HepG2 (cell line): ENCODE results near the gene SLC26A9. TPM values are rescaled to one million over a fixed set of nuclear protein-coding genes. Genes with fewer than 3 reads are reported as not detected.

Experiments
- ATAC-seq: fragments of 200-7000 bp; cut with Tn5 transposase; 3 replicates; pipeline ENCODE4 v1.9.1; 2020; ENCODE audit warnings: mild to moderate bottlenecking, moderate library complexity
- BruUV-seq: library from RNA; stranded (reverse); fragments of 400-500 nt; replicated peaks from 2 replicates; lab custom pipeline; 2021; lab: Mats Ljungman, UMichigan
- CTCF ChIA-PET: fragments of 300-600 bp; formaldehyde crosslinking; extraction: SDS; loops from one replicate; lab custom pipeline; 2021; ENCODE audit warnings: low total read pairs, inconsistent platforms, low intra/inter-chr PET ratio; lab: Yijun Ruan, JAX
- POLR2A ChIA-PET: fragments of 350-600 bp; sonication (Branson Sonifier 250); formaldehyde crosslinking; loops from one replicate; lab custom pipeline; 2020; ENCODE audit warnings: antibody characterized with exemption, inconsistent platforms; lab: Yijun Ruan, JAX
- DNase-seq: peaks from one replicate; pipeline ENCODE4 v3.0.0-alpha.2; 2015; ENCODE audit warnings: low spot score
- FAIRE-seq: peaks from 3 replicates; lab custom pipeline; 2011; peaks lifted over from hg19 to GRCh38; lab: Jason Lieb, UNC
- H2AFZ ChIP-seq: one replicate; pipeline ENCODE4 v1.6.1; 2011; ENCODE audit warnings: low read length, inconsistent platforms
- H3K27ac ChIP-seq: fragments of 300-600 bp; 3 replicates; pipeline ENCODE4 v1.8.0; 2011; ENCODE audit warnings: mixed run types, mild to moderate bottlenecking, mixed read lengths, low read length, inconsistent platforms; ENCODE audit not compliant: insufficient read depth; ENCODE audit errors: extremely low read length
- H3K27me3 ChIP-seq, 2 experiments: fragments of 200-600 bp in 1 of 2; 2 replicates in 1 of 2; 3 replicates in 1 of 2; pipeline versions ENCODE4 v1.6.0 to v1.8.0; 2011; ENCODE audit warnings: low read length in 2 of 2, mild to moderate bottlenecking in 2 of 2, moderate library complexity in 2 of 2, inconsistent platforms in 1 of 2; ENCODE audit not compliant: insufficient read depth in 2 of 2, control insufficient read depth in 1 of 2
- H3K36me3 ChIP-seq, 2 experiments: fragments of 200-600 bp in 1 of 2; replicated peaks in 1 of 2; 2 replicates in 1 of 2; 3 replicates in 1 of 2; pipeline versions ENCODE4 v1.5.1 to v1.8.0; 2011; ENCODE audit warnings: low read length in 2 of 2, inconsistent platforms in 1 of 2; ENCODE audit not compliant: insufficient read depth in 2 of 2, control insufficient read depth in 1 of 2
- H3K4me1 ChIP-seq: 2 replicates; pipeline ENCODE4 v1.5.1; 2012; ENCODE audit warnings: low read length, inconsistent platforms; ENCODE audit not compliant: insufficient read depth
- H3K4me2 ChIP-seq: 2 replicates; pipeline ENCODE4 v1.6.0; 2011; ENCODE audit warnings: low read depth, low read length, inconsistent platforms
- H3K4me3 ChIP-seq, 3 experiments: fragments of 200-600 bp in 1 of 3; sonication (generic), shearing (Covaris generic) in 1 of 3; replicated peaks in 1 of 3; 2 replicates each; pipeline ENCODE4 v1.5.1; 2011 to 2016; ENCODE audit warnings: low read length in 3 of 3, inconsistent platforms in 2 of 3, low read depth in 2 of 3, mild to moderate bottlenecking in 2 of 3, control low read depth in 1 of 3, mixed read lengths in 1 of 3; ENCODE audit not compliant: insufficient read depth in 1 of 3
- H3K79me2 ChIP-seq: one replicate; pipeline ENCODE4 v1.6.1; 2011; ENCODE audit warnings: low read length, inconsistent platforms; ENCODE audit not compliant: insufficient read depth
- H3K9ac ChIP-seq: 2 replicates; pipeline ENCODE4 v1.6.0; 2011; ENCODE audit warnings: mild to moderate bottlenecking, low read depth, low read length, inconsistent platforms; ENCODE audit not compliant: insufficient read depth
- H3K9me3 ChIP-seq: 2 replicates; pipeline ENCODE4 v1.5.1; 2012; ENCODE audit warnings: mild to moderate bottlenecking, low read length
- H4K20me1 ChIP-seq: 2 replicates; pipeline ENCODE4 v1.6.0; 2011; ENCODE audit warnings: inconsistent platforms, mild to moderate bottlenecking, low read length, moderate library complexity; ENCODE audit not compliant: insufficient read depth
- ARNT2 ChIP-seq: sonication (generic); formaldehyde crosslinking; IDR thresholded peaks from 2 replicates; pipeline ENCODE4 v1.8.0; 2022; ENCODE audit warnings: mild to moderate bottlenecking, low read depth, missing genetic modification reagents, moderate library complexity
- HNF4G ChIP-seq, 2 experiments: sonication (generic) in 1 of 2; formaldehyde crosslinking in 1 of 2; IDR thresholded peaks; 2 replicates each; pipeline versions ENCODE4 v1.4.0 to v1.6.1; 2011 to 2020; ENCODE audit warnings: borderline replicate concordance in 2 of 2, low read depth in 2 of 2, mild to moderate bottlenecking in 2 of 2, low read length in 1 of 2, missing genetic modification reagents in 1 of 2, moderate library complexity in 1 of 2
- SUZ12 ChIP-seq: fragments of 150-350 bp; IDR thresholded peaks from 2 replicates; pipeline ENCODE4 v1.6.1; 2014; ENCODE audit warnings: low read depth, low read length
- ZNF564 ChIP-seq: sonication (generic); formaldehyde crosslinking; IDR thresholded peaks from 2 replicates; pipeline ENCODE4 v1.8.1; 2023; ENCODE audit warnings: mild to moderate bottlenecking, missing genetic modification reagents
- ZNF841 ChIP-seq: sonication (generic); formaldehyde crosslinking; IDR thresholded peaks from 2 replicates; pipeline ENCODE4 v1.8.1; 2023; ENCODE audit warnings: missing genetic modification reagents, borderline replicate concordance
- WGBS: methylation state at CpG from one replicate; pipeline ENCODE4 v1.1.6; 2017; ENCODE audit warnings: low lambda C conversion rate; 5-methylcytosine and 5-hydroxymethylcytosine counted together
- in situ Hi-C: cut with HindIII; loops from 2 replicates; pipeline ENCODE4 v1.10.0; 2017; ENCODE audit warnings: low pct_unique_long_range_greater_than_20kb; ENCODE audit not compliant: extremely low pct_ligation_motif_present
- intact Hi-C: fragments of 100-400 bp; cut with micrococcal nuclease; formaldehyde crosslinking; loops from one replicate; pipeline ENCODE4 v1.10.0; 2022; ENCODE audit not compliant: unreplicated experiment
- polyA plus RNA-seq, 8 experiments: library from polyadenylated mRNA; depleted of rRNA in 3 of 8; stranded (reverse) in 7 of 8; unstranded in 1 of 8; fragments of >200 nt; fragmentation: Illumina TruSeq in 4 of 8; extraction: Trizol in 4 of 8; gene quantifications; 2 replicates each; pipeline versions ENCODE4 v1.2.1 to v1.2.3, GENCODE V29; 2011 to 2016; ENCODE audit warnings: low read depth in 4 of 8, missing spikeins in 1 of 8, mixed read lengths in 1 of 8; ENCODE audit not compliant: insufficient read depth in 1 of 8
- total RNA-seq, 5 experiments: library from RNA; depleted of rRNA; stranded (reverse); fragments of >200 nt; fragmentation: Illumina TruSeq; extraction: Trizol; gene quantifications; 2 replicates each; pipeline ENCODE4 v1.2.3, GENCODE V29; 2016; ENCODE audit warnings: low read depth in 1 of 5
- TF ChIP-seq, protein P1 (sequence below): sonication (generic); formaldehyde crosslinking; IDR thresholded peaks from 2 replicates; pipeline ENCODE4 v1.8.0; 2022; ENCODE audit warnings: missing genetic modification reagents, mild to moderate bottlenecking, moderate library complexity, borderline replicate concordance

Gene SLC26A9
- total and polyA plus RNA-seq, 2 of the 13 experiments (the other 11 are each of a cell fraction or from before 2014, with no cell fraction given): 0.11 to 0.15 TPM

DNA sequence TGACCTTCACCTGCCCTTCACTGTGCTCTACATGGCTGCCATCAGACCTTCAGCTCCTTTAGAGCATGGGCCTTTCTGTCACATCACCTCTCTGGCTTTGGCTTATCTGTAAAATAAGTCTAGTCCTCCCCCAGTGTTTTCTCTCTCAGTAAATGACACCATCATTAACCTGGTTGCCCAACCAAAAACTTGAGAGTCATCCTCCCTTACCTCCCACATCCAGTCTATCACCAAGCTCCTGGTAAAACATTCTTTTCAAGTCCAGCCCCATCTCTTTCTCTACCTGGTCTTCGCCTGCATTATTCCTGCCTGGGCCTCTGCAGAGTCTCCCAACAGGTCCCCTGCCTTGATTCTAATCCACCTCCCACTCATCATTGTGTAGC is 13.1 kb downstream of the SLC26A9 start (continued):
- TF ChIP-seq, protein P1, sequence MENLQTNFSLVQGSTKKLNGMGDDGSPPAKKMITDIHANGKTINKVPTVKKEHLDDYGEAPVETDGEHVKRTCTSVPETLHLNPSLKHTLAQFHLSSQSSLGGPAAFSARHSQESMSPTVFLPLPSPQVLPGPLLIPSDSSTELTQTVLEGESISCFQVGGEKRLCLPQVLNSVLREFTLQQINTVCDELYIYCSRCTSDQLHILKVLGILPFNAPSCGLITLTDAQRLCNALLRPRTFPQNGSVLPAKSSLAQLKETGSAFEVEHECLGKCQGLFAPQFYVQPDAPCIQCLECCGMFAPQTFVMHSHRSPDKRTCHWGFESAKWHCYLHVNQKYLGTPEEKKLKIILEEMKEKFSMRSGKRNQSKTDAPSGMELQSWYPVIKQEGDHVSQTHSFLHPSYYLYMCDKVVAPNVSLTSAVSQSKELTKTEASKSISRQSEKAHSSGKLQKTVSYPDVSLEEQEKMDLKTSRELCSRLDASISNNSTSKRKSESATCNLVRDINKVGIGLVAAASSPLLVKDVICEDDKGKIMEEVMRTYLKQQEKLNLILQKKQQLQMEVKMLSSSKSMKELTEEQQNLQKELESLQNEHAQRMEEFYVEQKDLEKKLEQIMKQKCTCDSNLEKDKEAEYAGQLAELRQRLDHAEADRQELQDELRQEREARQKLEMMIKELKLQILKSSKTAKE (CRISPR knock-in tag): no peak
- TF ChIP-seq SUZ12 (no peak), ZNF564 (CRISPR knock-in tag) (no peak), HNF4G (IDR thresholded peaks at IDR 0.05; ENCODE audit: borderline replicate concordance, low read depth, low read length) (no peak), HNF4G (CRISPR knock-in tag; IDR thresholded peaks at IDR 0.05; ENCODE audit: borderline replicate concordance, low read depth) (no peak), ZNF841 (no peak)
- TF ChIP-seq, all 625 proteins: peak for 0

DNA sequence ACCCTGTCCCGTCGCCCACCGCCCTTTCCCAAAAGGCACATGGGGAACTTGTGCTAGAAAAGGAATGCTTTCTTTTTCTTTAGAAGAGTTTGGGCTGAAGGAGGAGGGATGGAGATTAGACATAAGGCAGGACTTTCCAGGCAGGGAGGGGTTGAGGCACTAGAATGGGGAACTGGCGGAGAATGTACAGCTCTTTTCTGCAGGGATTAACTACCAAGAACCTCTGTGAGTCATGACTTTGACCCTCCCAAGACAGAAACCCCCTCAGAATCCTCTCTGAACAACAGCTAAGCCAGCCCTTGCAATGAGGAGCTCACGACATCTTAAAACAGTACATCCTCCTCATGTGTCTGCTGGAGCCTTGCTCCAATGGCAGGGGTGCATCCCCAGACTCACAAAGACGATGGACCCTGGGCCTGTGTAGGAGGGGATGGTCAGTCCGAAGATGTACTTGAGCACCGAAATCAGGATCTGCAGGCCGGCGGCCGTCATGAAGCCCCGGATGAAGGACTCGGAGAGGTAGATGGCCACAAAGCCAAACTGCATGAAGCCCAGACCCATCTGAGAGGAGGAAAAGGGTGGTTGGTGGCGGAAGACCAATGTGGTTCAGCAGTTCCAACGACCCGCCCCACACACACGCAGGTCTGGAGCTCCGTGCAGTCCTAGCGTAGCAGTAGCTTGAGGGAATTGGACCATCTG is 13.6 kb downstream of the SLC26A9 start:
- WGBS: 60% methylated on average over 18 of the region's 19 CpGs
- no peak for DNase-seq
- H3K36me3 ChIP-seq: no peaks in the 10 kb centered on the region
- no peak for TF ChIP-seq ARNT2 (CRISPR knock-in tag)
- H3K27me3 ChIP-seq: peaks cover 4 to 41% of the 10 kb centered on the region in 2 experiments; a peak in 3 of 5 replicates
- CTCF ChIA-PET: no interaction called here
- in situ Hi-C loops: loop anchor here (5.0 kb wide), 1 partner anchor 38 kb away; no protein-coding TSS in a partner anchor
- no peak overlapping the region for H2AFZ ChIP-seq
- H3K9me3 ChIP-seq: no peaks in the 10 kb centered on the region
- no TSS peak for BruUV-seq
- H3K79me2 ChIP-seq: no peaks in the 10 kb centered on the region
- POLR2A ChIA-PET: no interaction called here
- no peak overlapping the region for H3K9ac ChIP-seq
- peaks cover 24% of the 10 kb centered on the region for H3K4me1 ChIP-seq
- H3K4me2 ChIP-seq: no peak overlapping the region
- ATAC-seq: no peak
- H3K27ac ChIP-seq: no peak overlapping the region
- H3K4me3 ChIP-seq: no peak overlapping the region
- no peak for FAIRE-seq
- H4K20me1 ChIP-seq: no peaks in the 10 kb centered on the region
- intact Hi-C loops: no loop called here
